ENCODE data around the gene GPS1. TPM values are rescaled to one million over a fixed set of nuclear protein-coding genes. Genes with fewer than 3 reads are reported as not detected.

GPS1 gene
- total RNA-seq = 100 to 1,000 TPM in 1 of 2 experiments, 10 to 100 TPM in 1; 92.4 to 106 TPM

DNA sequence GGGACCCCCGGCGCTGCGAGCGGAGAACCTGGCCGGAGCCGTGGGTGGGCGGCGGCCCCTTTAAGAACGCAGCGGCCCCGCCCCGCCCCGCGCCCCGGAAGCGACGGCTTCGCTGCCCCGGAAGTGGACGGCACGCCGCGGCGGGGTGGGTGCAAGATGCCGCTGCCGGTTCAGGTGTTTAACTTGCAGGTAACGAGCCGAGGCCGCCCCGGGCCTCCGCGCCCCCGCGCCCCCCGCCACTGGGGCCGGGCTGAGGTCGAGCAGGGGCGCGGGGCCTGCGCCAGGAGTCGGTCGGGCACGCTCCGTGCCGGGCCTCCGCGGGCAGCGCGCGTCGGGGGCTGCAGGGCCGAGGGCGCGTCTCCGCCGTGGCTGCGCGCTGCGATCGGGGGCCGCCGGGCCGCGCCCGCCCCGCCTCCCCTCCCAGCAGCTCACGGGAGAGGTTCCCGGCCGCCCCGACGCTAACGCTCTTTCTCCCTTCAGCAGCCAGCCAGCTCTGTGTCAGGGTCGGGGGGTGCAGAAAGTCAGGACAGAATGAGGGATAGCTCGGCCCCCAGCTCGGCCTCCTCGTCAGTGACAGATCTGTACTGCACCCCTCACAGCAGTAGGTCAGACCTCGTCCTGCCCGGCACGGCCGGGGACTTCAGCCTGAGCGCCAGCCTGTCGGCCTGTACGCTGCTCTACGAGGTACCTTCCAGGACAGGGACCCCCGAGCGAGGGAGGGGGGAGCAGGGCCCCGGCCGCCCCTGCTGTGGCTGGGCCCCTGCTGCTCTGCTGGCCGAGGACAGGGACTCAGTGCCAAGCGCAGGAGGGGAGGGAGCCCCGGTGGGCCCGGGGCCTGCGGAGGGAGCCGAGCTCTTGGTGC, at the start of gene GPS1, which contains the start of gene RFNG:
GPS1 (plus strand) TSS at position 123 of the 862 bp plus-strand sequence; CDS start at position 157, 34 bp downstream.
RFNG (minus strand) TSS at position 36 of the 862 bp plus-strand sequence. CDS start 45 bp downstream, outside the sequence.
- Mint-ChIP-seq H3K27ac (peak within 1 kb of the TSS; percentile 78), H3K27me3 (no peaks in the 10 kb centered on the region), H3K4me1 (peaks cover 28% of the 10 kb centered on the region), H3K9me3 (ENCODE audit: low read depth) (no peaks in the 10 kb centered on the region), H3K4me3 (peak within 1 kb of the TSS; percentile 83), H3K36me3 (peaks cover 3% of the 10 kb centered on the region)
- ATAC-seq (peak; percentile 96), DNase-seq (peak; percentile 87)
- CTCF ChIA-PET = interaction anchor here (1.0 to 2.8 kb wide), 6 partner anchors 14 to 93 kb away, joined by 3 to 11 read pairs (median 4); partner anchors contain the start of genes CENPX, DCXR, LRRC45 and RAC3

DNA sequence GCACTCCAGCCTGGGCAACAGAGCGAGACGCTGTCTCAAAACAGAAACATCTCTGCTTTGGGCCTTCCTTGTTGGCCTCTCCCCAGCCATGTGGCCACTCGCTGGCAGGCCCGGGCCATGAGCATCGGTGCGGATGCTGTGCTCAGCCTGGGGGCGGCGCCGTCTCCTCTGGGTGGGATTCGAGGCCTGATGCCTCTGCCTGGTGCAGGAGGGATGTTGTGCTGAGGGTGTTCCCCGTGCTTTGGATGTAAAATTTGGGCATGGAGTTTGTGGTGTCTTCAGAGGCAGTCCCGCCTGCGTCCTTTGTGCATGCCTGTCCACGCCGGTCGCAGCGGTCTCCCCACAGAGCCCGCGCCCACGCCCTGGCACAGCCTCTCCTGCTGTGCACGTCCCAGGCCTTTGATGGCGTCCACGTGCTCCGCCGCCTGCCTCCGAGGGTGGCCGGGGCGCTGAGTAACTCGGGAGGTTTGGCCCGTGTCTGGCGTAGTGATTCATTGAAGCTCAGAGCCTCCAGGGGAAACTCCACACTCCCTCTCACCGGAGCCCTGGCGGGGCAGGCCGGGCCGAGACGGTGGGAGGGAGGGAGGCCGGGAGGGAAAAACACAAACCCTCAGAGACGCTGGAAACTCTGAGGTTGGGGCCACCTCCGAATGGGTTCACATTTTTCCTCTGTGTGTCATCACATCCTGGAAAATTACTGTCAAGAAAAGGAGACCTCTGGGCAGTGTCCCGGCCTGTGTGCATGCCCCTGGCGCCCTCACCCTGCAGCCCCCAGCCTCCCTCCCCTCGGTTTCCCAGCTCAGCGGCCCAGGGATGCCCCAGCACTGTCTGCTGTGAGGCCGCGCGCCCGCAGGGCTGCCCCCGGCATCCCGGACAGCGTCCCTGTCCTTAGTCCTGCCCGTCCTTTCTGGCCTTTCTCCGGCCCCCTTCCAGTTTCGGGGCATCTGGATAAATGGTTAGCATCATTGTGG, 48.0 kb upstream of the GPS1 start:
- Mint-ChIP-seq H3K4me1 (no peaks in the 10 kb centered on the region), H3K4me3 (no peak overlapping the region), H3K27me3 (no peaks in the 10 kb centered on the region), H3K9me3 (ENCODE audit: low read depth) (no peaks in the 10 kb centered on the region), H3K36me3 (no peaks in the 10 kb centered on the region), H3K27ac (no peak overlapping the region)
- no peak for DNase-seq
- CTCF ChIA-PET = interaction anchor here (1.1 to 4.6 kb wide), 3 partner anchors 17 to 44 kb away, joined by 4 to 21 read pairs (median 4); partner anchors contain the start of gene CENPX
- ATAC-seq = no peak

DNA sequence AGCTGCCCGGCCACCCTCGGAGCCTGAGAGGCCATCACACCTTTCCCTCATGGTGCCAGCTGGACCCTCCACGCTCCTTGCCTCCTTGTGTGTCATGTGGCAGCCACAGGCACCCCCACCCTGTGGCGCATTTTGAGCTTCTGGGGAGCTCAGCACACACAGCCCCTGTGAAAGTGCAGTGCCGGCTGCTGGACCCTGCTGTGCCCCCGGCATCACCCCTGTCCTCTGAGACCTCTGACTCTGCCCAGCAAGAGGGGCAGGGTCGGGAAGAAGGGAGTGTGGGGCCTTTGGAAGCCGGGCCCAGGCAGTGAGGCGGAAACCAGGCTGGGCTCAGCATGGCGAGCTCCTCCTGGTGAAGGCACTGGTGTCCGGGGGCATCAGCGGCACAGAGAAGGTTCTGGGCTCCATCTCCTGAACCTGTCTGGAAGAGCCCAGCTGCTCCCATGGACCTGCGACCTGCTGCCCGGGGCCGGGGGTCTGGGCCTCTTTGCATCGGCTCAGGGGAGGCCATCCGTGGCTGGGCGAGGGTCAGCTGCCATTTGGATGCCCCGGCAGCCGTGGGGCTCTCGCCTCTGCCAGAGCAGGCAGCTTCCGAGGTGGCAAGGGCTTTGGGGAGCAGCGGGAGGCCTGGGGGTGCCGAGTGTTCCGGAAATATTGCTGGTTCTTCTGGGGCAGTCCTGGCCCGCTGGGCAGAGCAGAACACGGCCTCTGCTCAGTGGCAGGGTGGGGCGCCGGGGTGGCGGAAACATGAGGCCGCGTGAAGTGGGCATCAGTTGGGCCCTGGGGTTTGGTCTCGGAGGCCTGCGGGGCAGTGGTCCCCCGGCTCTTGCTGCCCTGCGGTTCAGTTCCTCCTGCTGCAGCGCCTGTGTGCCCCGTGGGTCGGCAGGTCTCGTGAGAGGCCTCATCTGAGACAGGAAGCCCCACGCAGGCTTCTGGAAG, 46.9 kb upstream of the GPS1 start:
- H3K36me3 Mint-ChIP-seq = no peaks in the 10 kb centered on the region
- no peaks in the 10 kb centered on the region for H3K9me3 Mint-ChIP-seq (ENCODE audit: low read depth)
- CTCF ChIA-PET = interaction anchor here (1.1 to 4.6 kb wide), 2 partner anchors 16 to 45 kb away, joined by 4 to 21 read pairs; partner anchors contain the start of gene CENPX
- ATAC-seq (no peak), DNase-seq (no peak)
- H3K4me3 Mint-ChIP-seq = no peak overlapping the region
- H3K4me1 Mint-ChIP-seq = peaks cover 5% of the 10 kb centered on the region
- H3K27me3 Mint-ChIP-seq = no peaks in the 10 kb centered on the region
- H3K27ac Mint-ChIP-seq = no peak overlapping the region

DNA sequence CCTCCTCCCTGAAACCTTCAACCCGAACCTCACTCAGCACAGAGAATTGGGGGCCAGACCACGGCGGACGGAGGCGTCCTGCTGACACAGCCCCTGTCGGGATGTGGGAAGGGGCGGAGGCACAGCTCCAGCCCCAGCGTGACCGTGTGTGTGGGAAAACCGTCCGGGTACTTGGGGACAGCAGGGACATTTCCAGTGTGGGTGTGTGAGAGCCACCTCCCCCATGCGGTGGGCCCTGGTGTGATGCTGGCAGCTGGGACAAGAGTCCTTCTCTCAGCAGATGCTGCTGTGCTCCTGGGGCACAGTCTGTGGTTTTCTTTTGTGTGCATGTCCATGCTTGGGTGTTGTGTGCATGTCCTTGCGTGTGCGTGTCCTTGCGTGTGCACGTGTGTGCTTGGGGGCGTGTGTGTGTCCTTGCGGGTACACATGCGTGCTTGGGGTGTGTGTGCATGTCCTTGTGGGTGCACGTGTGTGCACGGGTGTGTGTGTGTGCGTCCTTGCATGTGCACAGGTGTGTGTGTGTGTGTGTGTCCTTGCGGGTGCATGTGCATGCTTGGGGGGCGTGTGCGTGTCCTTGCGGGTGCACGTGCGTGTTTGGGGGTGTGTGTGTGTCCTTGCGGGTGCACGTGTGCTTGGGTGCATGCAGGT, 45.9 kb upstream of the GPS1 start:
- no peaks in the 10 kb centered on the region for H3K27me3 Mint-ChIP-seq
- no peak for ATAC-seq

DNA sequence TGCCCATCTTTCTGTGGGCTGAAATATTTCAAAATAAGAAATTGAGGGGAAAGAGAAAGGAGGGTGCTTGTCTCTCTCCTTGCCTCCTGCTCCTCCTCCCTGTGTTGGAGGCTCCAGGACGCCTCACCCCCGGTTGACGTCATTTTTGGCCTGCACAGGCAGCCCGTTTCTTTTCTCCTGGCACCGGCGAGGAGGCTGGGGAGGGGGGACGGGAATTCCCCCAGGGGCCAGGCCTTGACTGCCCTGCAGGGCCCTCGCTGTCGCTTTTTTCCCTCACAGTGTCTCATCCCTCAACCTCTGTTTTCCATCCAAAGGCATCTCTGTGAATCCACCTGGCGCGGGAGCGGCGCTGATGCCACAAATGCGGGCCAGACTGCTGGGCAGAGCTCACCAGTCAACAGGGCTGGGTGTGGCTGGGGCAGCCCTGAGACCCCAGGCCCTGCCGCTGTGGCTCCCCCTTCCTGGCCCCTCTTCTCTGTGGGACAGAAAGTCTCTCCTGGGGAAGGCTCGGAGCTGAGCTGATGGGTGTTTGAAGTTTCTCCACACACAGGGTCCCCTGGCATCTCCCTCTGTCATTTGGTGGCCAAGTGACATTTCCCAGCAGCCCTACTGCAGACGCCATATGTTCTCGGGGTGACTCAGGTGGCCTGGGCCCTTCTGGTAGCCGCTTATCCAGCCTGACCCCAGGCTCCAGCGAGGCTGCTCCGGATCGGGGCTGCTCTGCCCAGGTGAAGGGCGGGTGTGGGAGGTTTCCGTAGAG, 45.0 kb upstream of the GPS1 start:
- Mint-ChIP-seq H3K4me3 (no peak overlapping the region), H3K4me1 (peaks cover 7% of the 10 kb centered on the region), H3K27ac (no peak overlapping the region), H3K27me3 (no peaks in the 10 kb centered on the region), H3K36me3 (no peaks in the 10 kb centered on the region), H3K9me3 (ENCODE audit: low read depth) (no peaks in the 10 kb centered on the region)
- CTCF ChIA-PET = no interaction called here
- ATAC-seq (no peak), DNase-seq (no peak)

More for the DNA sequence above, 45.9 kb upstream of the GPS1 start:
- H3K9me3 Mint-ChIP-seq (ENCODE audit: low read depth) = no peaks in the 10 kb centered on the region
- H3K4me1 Mint-ChIP-seq = peaks cover 7% of the 10 kb centered on the region
- no peaks in the 10 kb centered on the region for H3K36me3 Mint-ChIP-seq
- H3K4me3 Mint-ChIP-seq = no peak overlapping the region
- no peak overlapping the region for H3K27ac Mint-ChIP-seq
- no peak for DNase-seq
- CTCF ChIA-PET = interaction anchor here (4.6 kb wide), 1 partner anchor 15 kb away, joined by 21 read pairs; the partner anchor contains the start of gene CENPX

DNA sequence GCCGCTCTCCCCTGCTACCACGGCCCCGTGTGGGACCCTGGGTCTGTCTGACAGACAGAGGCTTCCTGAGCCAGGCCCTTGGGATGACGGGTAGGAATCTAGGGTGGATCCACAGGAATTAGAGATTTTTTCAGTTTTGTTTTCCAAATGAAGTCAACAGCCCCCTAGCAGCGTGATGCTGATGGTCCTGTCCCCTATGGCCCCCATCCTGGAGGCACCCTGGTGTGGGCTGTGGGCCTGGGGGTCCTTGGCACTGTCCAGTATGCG, 44.5 kb upstream of the GPS1 start:
- CTCF ChIA-PET = no interaction called here
- ATAC-seq = no peak
- H3K27ac Mint-ChIP-seq = no peak overlapping the region
- H3K9me3 Mint-ChIP-seq (ENCODE audit: low read depth) = no peaks in the 10 kb centered on the region
- no peaks in the 10 kb centered on the region for H3K36me3 Mint-ChIP-seq
- no peak overlapping the region for H3K4me3 Mint-ChIP-seq
- peaks cover 7% of the 10 kb centered on the region for H3K4me1 Mint-ChIP-seq
- H3K27me3 Mint-ChIP-seq = no peaks in the 10 kb centered on the region
- DNase-seq = no peak

DNA sequence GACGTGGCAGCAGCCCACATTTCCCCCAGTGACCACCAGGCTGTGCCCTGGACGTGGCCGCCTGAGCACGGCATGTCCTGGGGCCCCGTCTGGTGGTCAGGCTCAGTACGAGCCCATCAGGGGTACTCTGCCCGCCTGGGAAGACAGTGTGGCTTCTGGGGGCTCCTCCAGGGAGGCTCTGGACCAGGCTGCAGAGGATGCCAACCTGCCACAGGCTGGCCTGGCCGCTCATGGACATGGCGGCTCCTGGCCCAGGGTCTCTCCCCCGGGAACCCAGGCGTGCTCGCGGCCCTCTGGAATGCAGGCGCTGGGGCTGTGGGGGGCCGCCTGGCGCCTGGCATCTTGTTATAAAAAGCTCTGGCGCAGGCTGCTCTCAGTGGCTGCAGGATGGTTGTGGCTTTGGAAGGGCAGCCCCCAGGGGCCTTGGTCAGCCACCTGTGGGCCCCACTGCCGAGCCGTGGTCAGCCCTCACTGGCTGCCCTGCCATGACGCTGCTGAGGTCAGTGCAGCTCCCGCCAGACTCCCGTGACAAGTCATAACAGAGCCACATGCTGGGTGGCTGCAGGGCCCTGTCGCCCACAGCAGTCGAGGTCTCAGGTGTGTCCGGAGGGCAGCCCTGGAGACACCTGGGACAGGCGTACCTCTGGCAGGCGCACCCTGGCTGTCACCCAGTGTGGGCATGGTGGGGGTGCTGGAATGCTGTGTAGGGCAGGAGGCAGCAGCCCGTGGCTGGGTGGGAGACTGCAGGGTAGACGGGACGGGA, 44.0 kb upstream of the GPS1 start:
- ATAC-seq = no peak
- Mint-ChIP-seq H3K9me3 (ENCODE audit: low read depth) (no peaks in the 10 kb centered on the region), H3K36me3 (no peaks in the 10 kb centered on the region), H3K27me3 (no peaks in the 10 kb centered on the region), H3K27ac (no peak overlapping the region), H3K4me1 (peaks cover 7% of the 10 kb centered on the region), H3K4me3 (no peak overlapping the region)
- no peak for DNase-seq
- CTCF ChIA-PET = no interaction called here

DNA sequence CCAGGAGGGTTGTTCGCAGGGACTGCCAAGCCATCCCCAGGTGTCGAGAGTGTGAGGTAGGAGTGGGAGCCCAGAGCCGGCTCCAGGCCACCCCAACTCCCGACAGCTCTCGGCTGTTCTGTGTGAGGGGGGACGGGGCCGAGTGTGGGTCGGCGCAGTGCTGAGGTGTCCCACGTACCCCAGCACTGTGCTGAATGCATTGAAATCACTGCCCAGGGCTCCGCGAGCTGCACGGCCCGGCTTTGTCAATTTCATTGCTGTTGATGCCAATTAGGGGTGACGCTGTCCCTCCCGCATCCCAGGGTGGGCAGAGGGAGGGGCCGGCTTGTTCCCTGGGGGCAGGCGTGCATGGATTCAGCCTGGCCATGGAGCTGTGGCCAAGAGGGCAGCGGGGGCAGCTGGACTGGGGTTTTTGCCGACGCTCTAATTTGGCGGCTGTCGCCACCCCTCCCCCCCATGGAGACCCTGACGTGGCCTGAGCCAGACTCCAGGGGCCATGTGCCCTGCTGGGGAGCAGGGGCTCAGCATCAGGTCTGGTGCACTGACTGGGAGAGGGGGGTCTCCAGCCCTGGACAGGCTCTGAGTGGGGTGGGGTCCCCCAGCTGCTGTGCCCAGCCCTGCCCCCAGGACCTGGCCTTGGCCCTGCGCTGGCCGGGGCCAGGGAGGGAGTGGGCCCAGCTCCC, 43.3 kb upstream of the GPS1 start:
- ATAC-seq (no peak), DNase-seq (no peak)
- H3K9me3 Mint-ChIP-seq (ENCODE audit: low read depth) = no peaks in the 10 kb centered on the region
- H3K27me3 Mint-ChIP-seq = no peaks in the 10 kb centered on the region
- no peaks in the 10 kb centered on the region for H3K36me3 Mint-ChIP-seq
- no peak overlapping the region for H3K27ac Mint-ChIP-seq
- no peak overlapping the region for H3K4me3 Mint-ChIP-seq
- peaks cover 7% of the 10 kb centered on the region for H3K4me1 Mint-ChIP-seq
- CTCF ChIA-PET = interaction anchor here (1.1 to 2.1 kb wide), 3 partner anchors 13 to 49 kb away, joined by 3 to 16 read pairs (median 4); partner anchors contain the start of genes CENPX and LRRC45

DNA sequence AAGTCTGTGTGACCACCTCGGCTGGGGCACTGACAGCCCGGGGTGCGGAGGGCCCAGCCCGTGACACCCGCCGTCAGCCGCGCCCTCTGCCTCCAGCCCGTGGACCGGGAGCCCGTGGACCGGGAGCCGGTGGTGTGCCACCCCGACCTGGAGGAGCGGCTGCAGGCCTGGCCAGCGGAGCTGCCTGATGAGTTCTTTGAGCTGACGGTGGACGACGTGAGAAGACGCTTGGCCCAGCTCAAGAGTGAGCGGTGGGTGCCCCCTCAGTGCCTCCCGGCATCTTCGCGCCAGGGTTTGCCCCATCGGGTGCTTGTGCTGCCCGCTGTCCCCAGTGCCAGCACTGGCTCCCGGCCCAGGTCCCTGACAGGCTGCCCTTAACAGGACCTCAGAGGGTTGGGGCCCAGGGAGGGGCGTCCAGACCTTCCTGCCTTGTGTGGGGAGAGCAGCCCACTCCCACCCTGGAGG, 42.7 kb upstream of the GPS1 start:
- no peaks in the 10 kb centered on the region for H3K36me3 Mint-ChIP-seq
- ATAC-seq = no peak

DNA sequence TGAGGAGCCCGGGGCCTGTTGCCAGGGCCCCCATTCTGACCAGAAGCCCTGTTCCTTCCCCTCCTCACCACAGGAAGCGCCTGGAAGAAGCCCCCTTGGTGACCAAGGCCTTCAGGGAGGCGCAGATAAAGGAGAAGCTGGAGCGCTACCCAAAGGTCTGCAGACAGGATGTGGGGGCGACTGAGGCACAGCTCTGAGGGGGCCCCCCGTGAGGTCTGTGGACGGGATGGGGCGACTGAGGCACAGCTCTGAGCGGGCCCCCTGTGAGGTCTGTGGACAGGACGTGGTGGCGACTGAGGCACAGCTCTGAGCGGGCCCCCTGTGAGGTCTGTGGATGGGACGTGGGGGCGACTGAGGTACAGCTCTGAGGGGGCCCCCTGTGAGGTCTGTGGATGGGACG, 42.3 kb upstream of the GPS1 start:
- Mint-ChIP-seq H3K36me3 (no peaks in the 10 kb centered on the region), H3K9me3 (ENCODE audit: low read depth) (no peaks in the 10 kb centered on the region), H3K4me3 (no peak overlapping the region), H3K4me1 (peaks cover 7% of the 10 kb centered on the region), H3K27me3 (no peaks in the 10 kb centered on the region), H3K27ac (peak overlapping the region; percentile 19)
- DNase-seq (no peak), ATAC-seq (no peak)
- CTCF ChIA-PET = interaction anchor here (0.9 to 2.1 kb wide), 5 partner anchors 10 to 50 kb away, joined by 3 to 16 read pairs (median 4); partner anchors contain the start of genes CENPX and LRRC45

More for the DNA sequence above, 42.7 kb upstream of the GPS1 start:
- Mint-ChIP-seq H3K4me3 (no peak overlapping the region), H3K4me1 (peaks cover 7% of the 10 kb centered on the region), H3K27ac (no peak overlapping the region), H3K27me3 (no peaks in the 10 kb centered on the region), H3K9me3 (ENCODE audit: low read depth) (no peaks in the 10 kb centered on the region)
- CTCF ChIA-PET = interaction anchor here (0.9 to 2.1 kb wide), 5 partner anchors 11 to 49 kb away, joined by 3 to 16 read pairs (median 4); partner anchors contain the start of genes CENPX and LRRC45
- no peak for DNase-seq
